Measurements from ENCODE around the gene CD81.
"Not testable (repeated sequence)": the region's sequence is repeated elsewhere in the genome, so short reads cannot be mapped to it uniquely, and the experiment has no call there.

The CD81 gene

DNA sequence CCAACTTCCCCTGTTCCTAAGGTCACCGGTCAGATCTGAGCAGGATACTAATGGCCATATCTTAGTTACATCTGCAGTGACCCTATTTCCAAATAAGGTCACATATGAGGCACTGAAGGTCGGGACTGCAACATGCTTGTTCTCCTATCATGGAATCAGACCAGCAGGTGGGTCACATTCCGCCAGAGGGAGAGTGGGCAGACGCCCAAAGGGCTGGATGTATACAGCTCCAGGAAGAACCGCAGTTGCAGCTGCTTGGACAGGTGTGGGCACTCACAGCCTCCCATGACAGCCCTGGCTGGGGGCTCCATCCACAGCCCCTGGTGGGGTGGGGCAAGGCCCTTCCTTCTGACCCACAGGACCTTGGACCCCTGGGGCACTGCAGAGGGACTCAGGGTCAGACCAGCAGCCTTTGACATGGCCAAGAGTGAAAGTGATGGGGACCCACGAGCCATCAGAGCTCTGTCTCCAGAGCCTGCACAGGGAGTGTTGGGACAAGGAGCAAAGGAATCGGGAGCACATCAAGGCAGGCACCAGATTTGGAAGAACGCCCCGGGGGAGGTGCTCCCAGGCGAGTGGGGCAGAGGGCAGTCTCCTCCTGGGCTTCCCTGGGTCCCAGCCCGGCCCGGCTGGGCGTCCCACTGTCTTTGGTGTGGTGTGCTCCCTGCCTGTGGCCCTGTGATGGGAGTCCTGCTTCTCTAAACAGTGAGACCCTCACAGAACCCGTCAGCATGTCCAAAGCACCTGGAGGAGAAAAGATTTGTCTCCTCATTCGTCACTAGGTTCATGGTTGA, 13.3 kb upstream of the CD81 start:
- no peaks in the 10 kb centered on the region for H3K27me3 ChIP-seq
- TF ChIP-seq, protein P1, sequence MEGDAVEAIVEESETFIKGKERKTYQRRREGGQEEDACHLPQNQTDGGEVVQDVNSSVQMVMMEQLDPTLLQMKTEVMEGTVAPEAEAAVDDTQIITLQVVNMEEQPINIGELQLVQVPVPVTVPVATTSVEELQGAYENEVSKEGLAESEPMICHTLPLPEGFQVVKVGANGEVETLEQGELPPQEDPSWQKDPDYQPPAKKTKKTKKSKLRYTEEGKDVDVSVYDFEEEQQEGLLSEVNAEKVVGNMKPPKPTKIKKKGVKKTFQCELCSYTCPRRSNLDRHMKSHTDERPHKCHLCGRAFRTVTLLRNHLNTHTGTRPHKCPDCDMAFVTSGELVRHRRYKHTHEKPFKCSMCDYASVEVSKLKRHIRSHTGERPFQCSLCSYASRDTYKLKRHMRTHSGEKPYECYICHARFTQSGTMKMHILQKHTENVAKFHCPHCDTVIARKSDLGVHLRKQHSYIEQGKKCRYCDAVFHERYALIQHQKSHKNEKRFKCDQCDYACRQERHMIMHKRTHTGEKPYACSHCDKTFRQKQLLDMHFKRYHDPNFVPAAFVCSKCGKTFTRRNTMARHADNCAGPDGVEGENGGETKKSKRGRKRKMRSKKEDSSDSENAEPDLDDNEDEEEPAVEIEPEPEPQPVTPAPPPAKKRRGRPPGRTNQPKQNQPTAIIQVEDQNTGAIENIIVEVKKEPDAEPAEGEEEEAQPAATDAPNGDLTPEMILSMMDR (IDR thresholded peaks at IDR 0.05) = no peak
- no peak for DNase-seq
- no peak overlapping the region for H3K27ac ChIP-seq
- intact Hi-C loops (cut with DNase I; ENCODE audit: low total_unique reads) = no loop called here
- no peaks in the 10 kb centered on the region for H3K36me3 ChIP-seq
- peaks cover 0 to 22% (median 16%) of the 10 kb centered on the region in 4 donors for H3K4me1 ChIP-seq
- no peak overlapping the region for H3K4me3 ChIP-seq
- no peaks in the 10 kb centered on the region for H3K9me3 ChIP-seq

DNA sequence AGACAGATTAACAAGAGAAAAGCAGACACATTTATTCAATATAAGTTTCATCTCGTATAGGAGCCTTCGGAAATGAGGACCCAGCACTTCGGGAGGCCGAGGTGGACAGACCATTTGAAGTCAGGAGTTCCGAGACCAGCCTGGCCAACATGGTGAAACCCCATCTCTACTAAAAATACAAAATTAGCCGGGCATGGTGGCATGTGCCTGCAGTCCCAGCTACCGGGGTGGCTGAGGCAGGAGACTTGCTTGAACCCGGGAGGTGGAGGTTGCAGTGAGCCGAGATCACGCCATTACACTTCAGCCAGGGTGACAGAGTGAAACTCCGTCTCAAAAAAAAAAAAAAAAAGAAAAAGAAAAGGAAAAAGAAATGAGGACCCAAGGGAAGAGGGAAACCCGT, 12.7 kb upstream of the CD81 start:
- intact Hi-C loops (cut with DNase I; ENCODE audit: low total_unique reads); H3K36me3 ChIP-seq; H3K9me3 ChIP-seq; H3K27me3 ChIP-seq; H3K27ac ChIP-seq; H3K4me3 ChIP-seq: not testable (repeated sequence)
- DNase-seq = peak in 1 of 2 donors; percentile 11
- peaks cover 0 to 22% (median 16%) of the 10 kb centered on the region in 4 donors for H3K4me1 ChIP-seq

DNA sequence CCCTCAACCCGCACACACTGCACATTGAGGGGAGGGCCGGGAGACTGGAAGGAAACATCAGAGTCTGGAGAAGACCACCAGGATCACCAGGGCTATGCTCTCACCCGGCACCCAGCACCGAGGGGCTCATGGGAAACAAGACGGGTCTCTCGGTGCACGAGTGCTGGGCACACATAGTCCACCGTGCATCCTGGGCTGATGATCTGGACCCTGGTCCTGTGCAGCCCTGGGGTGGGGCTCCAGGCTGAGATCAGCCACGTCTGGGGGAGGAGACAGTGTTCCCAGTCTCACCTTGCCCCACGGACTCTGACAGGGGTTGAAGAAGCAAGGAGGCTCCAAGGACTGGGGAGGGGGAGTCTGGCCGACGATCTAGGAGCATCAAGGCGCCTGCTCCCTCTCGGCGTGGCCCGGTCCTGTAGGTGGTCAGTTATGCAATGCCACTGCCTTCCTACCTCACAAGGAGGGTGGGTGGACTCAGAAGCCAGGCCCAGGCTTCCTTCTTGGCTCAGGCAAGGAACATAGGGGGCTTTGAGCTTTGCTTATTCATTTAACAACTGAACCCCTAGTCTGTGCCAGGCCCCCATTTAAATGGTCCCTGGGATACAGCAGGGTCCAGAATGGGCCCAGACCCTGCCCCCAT, 11.4 kb upstream of the CD81 start:
- Histone ChIP-seq H3K4me1 (peaks cover 0 to 22% (median 16%) of the 10 kb centered on the region in 4 donors), H3K9me3 (no peaks in the 10 kb centered on the region), H3K36me3 (no peaks in the 10 kb centered on the region), H3K27ac (no peak overlapping the region), H3K27me3 (no peaks in the 10 kb centered on the region), H3K4me3 (peak overlapping the region in 1 of 2 donors; percentile 26)
- intact Hi-C loops (cut with DNase I; ENCODE audit: low total_unique reads) = no loop called here
- DNase-seq = no peak
- TF ChIP-seq, protein P1 (IDR thresholded peaks at IDR 0.05) = no peak

DNA sequence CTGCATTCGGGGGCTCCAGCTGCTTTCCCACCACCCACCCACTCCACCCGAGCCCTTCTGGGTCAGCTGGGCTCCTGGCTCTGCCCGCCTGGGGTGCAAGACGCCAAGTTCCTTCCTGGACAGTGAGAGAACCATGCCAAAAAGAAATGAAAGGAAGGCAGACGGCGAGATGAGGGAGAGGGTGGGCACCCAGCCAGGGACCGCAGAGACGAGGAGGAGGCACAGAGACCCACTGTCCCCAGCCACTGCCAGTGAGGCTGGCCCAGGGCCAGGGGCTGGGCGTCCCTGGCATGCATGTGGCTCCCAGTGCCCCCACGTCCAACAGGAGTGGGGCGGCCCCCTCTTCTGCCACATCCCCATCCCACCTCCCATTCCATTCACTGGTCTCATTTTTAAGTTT, 10.8 kb upstream of the CD81 start:
- H3K27me3 ChIP-seq = no peaks in the 10 kb centered on the region
- H3K4me3 ChIP-seq = peak overlapping the region in 1 of 2 donors; percentile 26
- DNase-seq = no peak
- peaks cover 0 to 22% (median 16%) of the 10 kb centered on the region in 4 donors for H3K4me1 ChIP-seq
- TF ChIP-seq, protein P1 (IDR thresholded peaks at IDR 0.05) = no peak
- intact Hi-C loops (cut with DNase I; ENCODE audit: low total_unique reads) = no loop called here
- no peak overlapping the region for H3K27ac ChIP-seq
- no peaks in the 10 kb centered on the region for H3K36me3 ChIP-seq
- H3K9me3 ChIP-seq = no peaks in the 10 kb centered on the region

DNA sequence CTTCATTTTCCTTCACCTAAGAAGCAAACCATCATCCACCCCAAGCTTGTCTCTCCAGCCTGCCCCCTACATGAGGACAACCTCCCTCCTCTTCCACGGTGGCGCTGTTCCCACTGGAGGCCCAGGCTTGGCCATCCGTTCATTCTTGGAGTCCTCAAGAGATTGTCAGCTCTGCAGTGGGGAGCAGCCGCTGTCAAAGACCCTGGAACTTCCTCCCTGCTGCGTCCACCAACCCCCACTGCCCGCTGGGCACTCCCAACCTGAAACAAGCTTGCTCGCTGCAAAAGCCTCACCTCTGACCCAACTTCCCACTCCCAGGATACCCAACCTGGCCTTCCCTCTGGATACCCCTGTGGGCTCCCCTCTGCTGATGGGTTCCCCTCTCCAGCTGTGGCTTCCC, 10.4 kb upstream of the CD81 start:
- intact Hi-C loops (cut with DNase I; ENCODE audit: low total_unique reads) = no loop called here
- DNase-seq = no peak
- Histone ChIP-seq H3K4me3 (no peak overlapping the region), H3K27ac (no peak overlapping the region), H3K4me1 (peaks cover 0 to 22% (median 16%) of the 10 kb centered on the region in 4 donors), H3K36me3 (no peaks in the 10 kb centered on the region), H3K9me3 (no peaks in the 10 kb centered on the region), H3K27me3 (no peaks in the 10 kb centered on the region)
- TF ChIP-seq, protein P1 (IDR thresholded peaks at IDR 0.05) = no peak
